Uterus (tissue), 4 donors: ENCODE data around the gene RASA3. TPM values are rescaled to one million over a fixed set of nuclear protein-coding genes. Genes with fewer than 3 reads are reported as not detected.
"Not testable (repeated sequence)": the region's sequence is repeated elsewhere in the genome, so short reads cannot be mapped to it uniquely, and the experiment has no call there.

Experiments
- DNase-seq, 2 donors: peaks; one replicate each; pipeline ENCODE4 v3.0.0-alpha.2; 2019 to 2020
- H3K27ac ChIP-seq, 2 donors: fragments of 200-600 bp; sonication (generic); 1 replicate in 1 of 2; 2 replicates in 1 of 2; pipeline ENCODE4 v1.5.1; 2016 to 2018
- H3K27me3 ChIP-seq, 2 donors: fragments of 200-600 bp; sonication (generic); one replicate each; pipeline ENCODE4 v1.5.1; 2018 to 2019; ENCODE audit warnings: control low read depth in 1 of 2
- H3K36me3 ChIP-seq, 2 donors: fragments of 200-600 bp; sonication (generic); one replicate each; pipeline ENCODE4 v1.5.1; 2019; ENCODE audit warnings: control low read depth in 1 of 2
- H3K4me1 ChIP-seq, 2 donors: fragments of 200-600 bp; sonication (generic); one replicate each; pipeline ENCODE4 v1.5.1; 2018 to 2019; ENCODE audit warnings: control low read depth in 1 of 2
- H3K4me3 ChIP-seq, 2 donors: fragments of 200-600 bp; sonication (generic); 1 replicate in 1 of 2; 2 replicates in 1 of 2; pipeline ENCODE4 v1.5.1; 2018 to 2019; ENCODE audit warnings: mild to moderate bottlenecking in 1 of 2
- H3K9me3 ChIP-seq, 2 donors: fragments of 200-600 bp; sonication (generic); one replicate each; pipeline ENCODE4 v1.5.1; 2019; ENCODE audit warnings: control low read depth in 1 of 2
- CTCF ChIP-seq, 4 experiments: fragments of 200-600 bp in 2 of 4; fragments of 450-650 bp in 2 of 4; sonication (generic) in 2 of 4; IDR thresholded peaks; one replicate each; pipeline ENCODE4 v1.5.1; 2016 to 2019; ENCODE audit warnings: antibody characterized with exemption in 4 of 4, mild to moderate bottlenecking in 2 of 4, moderate library complexity in 1 of 4
- POLR2A ChIP-seq, 2 donors: fragments of 450-650 bp; IDR thresholded peaks; one replicate each; pipeline ENCODE4 v1.6.1; 2016; ENCODE audit warnings: antibody characterized with exemption in 2 of 2, mild to moderate bottlenecking in 1 of 2, moderate library complexity in 1 of 2
- intact Hi-C: fragments of 100-400 bp; cut with DNase I; formaldehyde crosslinking; loops from one replicate; pipeline ENCODE4 v1.15.1; 2023; ENCODE audit warnings: low total_unique reads
- total RNA-seq, 4 donors: library from RNA; depleted of rRNA in 3 of 4; stranded (reverse); fragments of >200 nt in 3 of 4; gene quantifications; one replicate each; pipeline versions ENCODE4 v1.1.0 to v1.2.4, GENCODE V29; 2014 to 2023
- donor health status: DM: yes; HTN: yes; CAD: no.

Gene RASA3
- total RNA-seq, 4 donors from 2014 or later: 8.5 to 31.6 (median 17.2) TPM

DNA sequence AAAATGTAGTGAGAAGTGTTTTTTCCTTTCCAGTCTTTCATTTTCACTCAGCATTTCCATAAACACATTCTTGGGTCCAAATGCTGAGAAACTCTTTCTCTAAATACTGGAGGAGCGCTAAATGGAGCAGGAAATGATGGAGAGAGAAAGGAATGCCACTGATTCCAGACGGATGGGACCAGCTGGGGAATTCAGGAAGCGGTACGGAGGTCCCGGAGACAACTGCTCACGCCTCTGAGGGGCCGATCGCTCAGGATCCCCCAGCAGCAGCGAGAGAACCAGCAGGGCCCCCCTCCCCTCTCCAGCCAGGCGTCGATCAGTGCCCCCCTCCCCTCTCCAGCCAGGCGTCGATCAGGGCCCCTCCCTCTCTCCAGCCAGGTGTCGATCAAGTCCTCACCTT lies 13.2 kb downstream of the RASA3 start:
- H3K4me1 ChIP-seq: peaks cover 0 to 6% of the 10 kb centered on the region in 2 donors
- H3K27ac ChIP-seq: peak overlapping the region; percentile 74 to 78
- peak; percentile 45 to 52 for DNase-seq
- no peaks in the 10 kb centered on the region for H3K9me3 ChIP-seq
- TF ChIP-seq CTCF (IDR thresholded peaks at IDR 0.05) (no peak), POLR2A (IDR thresholded peaks at IDR 0.05) (no peak)
- H3K36me3 ChIP-seq: no peaks in the 10 kb centered on the region
- intact Hi-C loops: loop anchor here (5.0 kb wide), 1 partner anchor 52 kb away; no protein-coding TSS in a partner anchor
- H3K4me3 ChIP-seq: peak overlapping the region; percentile 2 to 15
- no peaks in the 10 kb centered on the region for H3K27me3 ChIP-seq

GRCh38 chr13:114118511-114119123 lies 13.8 kb downstream of the RASA3 start:
- Histone ChIP-seq H3K9me3 (no peaks in the 10 kb centered on the region), H3K4me3 (no peak overlapping the region), H3K27ac (peak overlapping the region; percentile 74 to 78), H3K27me3 (no peaks in the 10 kb centered on the region), H3K4me1 (peaks cover 0 to 6% of the 10 kb centered on the region in 2 donors), H3K36me3 (no peaks in the 10 kb centered on the region)
- DNase-seq: no peak
- intact Hi-C loops: loop anchor here (5.0 kb wide), 1 partner anchor 51 kb away; no protein-coding TSS in a partner anchor
- TF ChIP-seq CTCF (IDR thresholded peaks at IDR 0.05): no peak
- no peak for TF ChIP-seq POLR2A (IDR thresholded peaks at IDR 0.05)

DNA sequence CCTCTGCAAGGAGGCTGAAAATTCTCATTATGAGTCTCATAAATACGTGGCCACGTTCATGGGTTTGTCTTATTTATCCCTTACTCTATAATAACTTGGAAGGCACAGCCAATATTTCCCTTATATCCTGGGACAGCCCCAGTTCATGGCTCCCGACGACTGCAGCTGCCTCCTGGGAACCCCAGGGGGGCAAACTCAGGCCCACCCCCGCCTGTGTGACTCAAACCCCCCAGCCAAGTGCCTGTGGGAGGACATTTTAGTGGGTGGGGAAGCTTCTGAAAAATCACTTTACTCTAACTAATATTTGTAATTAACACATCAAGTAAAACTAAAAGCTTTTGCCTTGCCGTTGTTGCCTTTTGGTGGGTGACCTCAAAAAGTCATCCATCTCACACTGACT lies 14.3 kb downstream of the RASA3 start:
- intact Hi-C loops: loop anchor here (5.0 kb wide), 1 partner anchor 51 kb away; no protein-coding TSS in a partner anchor
- peak overlapping the region in 1 of 2 donors; percentile 78 for H3K27ac ChIP-seq
- peaks cover 0 to 6% of the 10 kb centered on the region in 2 donors for H3K4me1 ChIP-seq

GRCh38 chr13:114117341-114117874 lies 15.0 kb downstream of the RASA3 start:
- DNase-seq: peak; percentile 4 to 8
- H3K4me3 ChIP-seq, H3K9me3 ChIP-seq, H3K4me1 ChIP-seq, H3K27ac ChIP-seq, H3K27me3 ChIP-seq, H3K36me3 ChIP-seq: not testable (repeated sequence)
- intact Hi-C loops: loop anchor here (5.0 kb wide), 1 partner anchor 50 kb away; no protein-coding TSS in a partner anchor

More for the DNA sequence above, 14.3 kb downstream of the RASA3 start:
- TF ChIP-seq CTCF (IDR thresholded peaks at IDR 0.05): no peak
- TF ChIP-seq POLR2A (IDR thresholded peaks at IDR 0.05): no peak
- DNase-seq: no peak
- Histone ChIP-seq H3K4me3 (no peak overlapping the region), H3K36me3 (no peaks in the 10 kb centered on the region), H3K9me3 (no peaks in the 10 kb centered on the region), H3K27me3 (no peaks in the 10 kb centered on the region)

DNA sequence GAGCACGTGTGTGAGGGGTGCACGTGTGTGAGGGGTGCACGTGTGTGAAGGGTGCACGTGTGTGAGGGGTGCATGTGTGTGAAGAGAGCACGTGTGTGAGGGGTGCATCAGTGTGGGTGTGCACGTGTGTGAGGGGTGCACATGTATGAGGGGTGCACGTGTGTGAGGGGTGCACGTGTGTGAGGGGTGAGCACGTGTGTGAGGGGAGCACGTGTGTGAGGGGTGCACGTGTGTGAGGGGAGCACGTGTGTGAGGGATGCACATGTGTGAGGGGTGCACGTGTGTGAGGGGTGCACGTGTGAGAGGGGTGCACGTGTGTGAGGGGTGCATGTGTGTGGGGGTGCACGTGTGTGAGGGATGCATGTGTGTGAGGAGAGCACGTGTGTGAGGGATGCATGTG lies 15.7 kb downstream of the RASA3 start:
- no peaks in the 10 kb centered on the region for H3K36me3 ChIP-seq
- H3K27me3 ChIP-seq: no peaks in the 10 kb centered on the region
- peaks cover 0 to 6% of the 10 kb centered on the region in 2 donors for H3K4me1 ChIP-seq
- no peak overlapping the region for H3K4me3 ChIP-seq
- H3K9me3 ChIP-seq: no peaks in the 10 kb centered on the region
- intact Hi-C loops: loop anchor here (5.0 kb wide), 1 partner anchor 49 kb away; no protein-coding TSS in a partner anchor
- H3K27ac ChIP-seq: no peak overlapping the region
- no peak for TF ChIP-seq CTCF (IDR thresholded peaks at IDR 0.05)
- no peak for TF ChIP-seq POLR2A (IDR thresholded peaks at IDR 0.05)
- peak in 1 of 2 donors; percentile 3 for DNase-seq
